Neuronal stem cell (in vitro differentiated cells): ENCODE data around the gene ALOXE3. TPM values are rescaled to one million over a fixed set of nuclear protein-coding genes. Genes with fewer than 3 reads are reported as not detected.

ENCODE experiments used
- DNase-seq: peaks from one replicate; pipeline ENCODE4 v3.0.0-alpha.2; 2013; ENCODE audit warnings: low spot score
- H2AFZ ChIP-seq: one replicate; pipeline ENCODE4 v1.6.1; 2013; ENCODE audit warnings: mild to moderate bottlenecking, low read length, inconsistent platforms
- H2AK5ac ChIP-seq: 2 replicates; pipeline ENCODE4 v1.6.1; 2013; ENCODE audit warnings: low read depth, mild to moderate bottlenecking, inconsistent platforms, low read length, moderate library complexity, mixed read lengths
- H2BK120ac ChIP-seq: 2 replicates; pipeline ENCODE4 v1.6.1; 2013; ENCODE audit warnings: low read depth, mild to moderate bottlenecking, inconsistent platforms, low read length, moderate library complexity, mixed read lengths
- H2BK12ac ChIP-seq: one replicate; pipeline ENCODE4 v1.6.1; 2013; ENCODE audit warnings: low read length, inconsistent platforms
- H2BK15ac ChIP-seq: 2 replicates; pipeline ENCODE4 v1.6.1; 2013; ENCODE audit warnings: mild to moderate bottlenecking, low read length, inconsistent platforms, mixed read lengths
- H2BK5ac ChIP-seq: one replicate; pipeline ENCODE4 v1.6.1; 2013; ENCODE audit warnings: inconsistent platforms, mild to moderate bottlenecking, low read length, moderate library complexity
- H3K14ac ChIP-seq: one replicate; pipeline ENCODE4 v1.6.1; 2013; ENCODE audit warnings: low read length, inconsistent platforms
- H3K18ac ChIP-seq: 2 replicates; pipeline ENCODE4 v1.6.1; 2013; ENCODE audit warnings: low read length, inconsistent platforms
- H3K23ac ChIP-seq: 2 replicates; pipeline ENCODE4 v1.6.1; 2013; ENCODE audit warnings: low read depth, mild to moderate bottlenecking, mixed read lengths, low read length, inconsistent platforms; ENCODE audit not compliant: poor library complexity
- H3K27ac ChIP-seq: replicated peaks from 3 replicates; pipeline ENCODE4 v1.5.1; 2013; ENCODE audit warnings: low read length, inconsistent platforms
- H3K27me3 ChIP-seq, 3 experiments: 2 replicates each; pipeline ENCODE4 v1.6.1; 2013; ENCODE audit warnings: low read length in 3 of 3, mild to moderate bottlenecking in 2 of 3, inconsistent platforms in 1 of 3, low read depth in 1 of 3, mixed read lengths in 1 of 3, moderate library complexity in 1 of 3; ENCODE audit not compliant: control insufficient read depth in 3 of 3, insufficient read depth in 3 of 3
- H3K36me3 ChIP-seq, 2 donors: replicated peaks in 1 of 2; 2 replicates each; pipeline ENCODE4 v1.6.1; 2013; ENCODE audit warnings: low read length in 2 of 2; ENCODE audit not compliant: control insufficient read depth in 2 of 2, insufficient read depth in 2 of 2
- H3K4ac ChIP-seq: 2 replicates; pipeline ENCODE4 v1.6.1; 2013; ENCODE audit warnings: inconsistent platforms, mild to moderate bottlenecking, low read length, moderate library complexity
- H3K4me1 ChIP-seq, 2 donors: 1 replicate in 1 of 2; 2 replicates in 1 of 2; pipeline ENCODE4 v1.6.1; 2013; ENCODE audit warnings: low read length in 2 of 2, low read depth in 1 of 2; ENCODE audit not compliant: control insufficient read depth in 2 of 2, insufficient read depth in 1 of 2
- H3K4me2 ChIP-seq: one replicate; pipeline ENCODE4 v1.6.1; 2013; ENCODE audit warnings: mild to moderate bottlenecking, low read length, inconsistent platforms; ENCODE audit not compliant: insufficient read depth, poor library complexity, severe bottlenecking
- H3K4me3 ChIP-seq, 2 donors: 2 replicates each; pipeline ENCODE4 v1.5.1; 2013; ENCODE audit warnings: low read length in 2 of 2, mild to moderate bottlenecking in 2 of 2, inconsistent platforms in 1 of 2, moderate library complexity in 1 of 2
- H3K79me1 ChIP-seq: one replicate; pipeline ENCODE4 v1.6.1; 2013; ENCODE audit warnings: low read depth, mild to moderate bottlenecking, inconsistent platforms, low read length, moderate library complexity
- H3K9ac ChIP-seq: one replicate; pipeline ENCODE4 v1.6.1; 2013; ENCODE audit warnings: mild to moderate bottlenecking, low read depth, low read length, inconsistent platforms; ENCODE audit not compliant: poor library complexity
- H3K9me3 ChIP-seq, 2 donors: replicated peaks in 1 of 2; 2 replicates each; pipeline versions ENCODE3 to v1.6.1; 2013; ENCODE audit warnings: low read length in 2 of 2, mild to moderate bottlenecking in 2 of 2, inconsistent platforms in 1 of 2, low read depth in 1 of 2, mixed read lengths in 1 of 2, moderate library complexity in 1 of 2; ENCODE audit not compliant: control insufficient read depth in 2 of 2, insufficient read depth in 1 of 2
- H4K8ac ChIP-seq: one replicate; pipeline ENCODE4 v1.6.1; 2013; ENCODE audit warnings: low read depth, mild to moderate bottlenecking, inconsistent platforms, low read length, moderate library complexity
- H4K91ac ChIP-seq: one replicate; pipeline ENCODE4 v1.6.1; 2013; ENCODE audit warnings: low read length, low read depth, mild to moderate bottlenecking, inconsistent platforms; ENCODE audit not compliant: poor library complexity
- WGBS, 2 donors: extraction: QIAGEN DNeasy Blood & Tissue Kit; methylation state at CpG; one replicate each; pipeline ENCODE4 v1.1.7; 2013; ENCODE audit warnings: missing lambda C conversion rate in 2 of 2, mixed read lengths in 1 of 2; ENCODE audit not compliant: insufficient read length in 2 of 2, insufficient replicate concordance in 1 of 2; ENCODE audit errors: extremely low coverage in 2 of 2; 5-methylcytosine and 5-hydroxymethylcytosine counted together
- polyA plus RNA-seq, 2 experiments: library from polyadenylated mRNA; stranded (reverse); fragments of 200-250 nt; gene quantifications; one replicate each; pipeline ENCODE4 v1.2.3, GENCODE V29; 2013

The ALOXE3 gene
- polyA plus RNA-seq (2013, experiment 1 of 2): 0.07 TPM
- 0.11 TPM for polyA plus RNA-seq (2013, experiment 2 of 2)

DNA sequence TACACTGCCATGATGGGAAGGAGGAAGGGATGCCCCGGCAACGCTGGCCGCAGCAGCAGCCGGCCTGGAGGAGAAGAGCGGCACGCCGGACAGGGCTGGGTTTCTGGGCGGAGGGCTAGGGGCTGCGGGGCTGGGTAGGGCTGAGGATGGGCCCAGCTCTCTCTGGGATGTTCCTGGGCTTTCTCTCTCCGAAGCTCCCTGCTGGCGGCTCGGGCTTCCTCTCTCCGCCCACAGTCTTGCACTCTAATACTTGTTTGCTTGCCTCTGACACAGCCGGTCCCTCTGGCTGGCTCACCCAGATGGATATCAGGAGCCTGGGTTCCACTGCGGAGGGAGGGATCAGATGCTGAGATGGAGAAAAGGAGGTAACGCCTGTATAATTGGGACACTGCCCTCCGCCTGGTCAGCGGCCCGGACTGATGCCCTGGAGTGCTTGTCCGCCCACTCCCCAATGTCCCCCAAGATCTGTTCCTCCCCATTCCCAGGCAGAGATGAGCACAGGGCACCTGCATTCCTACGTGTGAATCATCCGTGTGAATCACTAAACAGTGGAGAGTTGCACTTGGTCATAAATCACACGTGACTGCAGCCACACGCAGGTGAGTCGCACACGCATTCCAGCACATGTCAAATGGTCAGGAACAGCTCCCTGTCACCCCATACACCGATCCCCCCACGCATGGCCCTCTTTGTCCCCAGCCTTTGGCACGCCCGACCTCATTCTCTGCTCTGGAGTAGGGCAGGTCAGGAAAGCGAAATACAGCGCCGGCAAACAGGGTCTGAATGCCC lies at the start of gene ALOXE3:
ALOXE3 (minus strand) TSS at position 535 of the 789 bp plus-strand sequence; CDS start at position 11, 524 bp downstream.
- DNase-seq: peak; percentile 40
- no peak within 1 kb of the TSS for H2BK12ac ChIP-seq
- peak within 1 kb of the TSS; percentile 72 for H3K14ac ChIP-seq
- H2BK5ac ChIP-seq: peak within 1 kb of the TSS; percentile 16
- no peak within 1 kb of the TSS for H2AK5ac ChIP-seq
- H2AFZ ChIP-seq: peak within 1 kb of the TSS; percentile 91
- H3K79me1 ChIP-seq: no peaks in the 10 kb centered on the region
- peak within 1 kb of the TSS; percentile 84 for H3K18ac ChIP-seq
- H3K9ac ChIP-seq: peak within 1 kb of the TSS; percentile 90
- H3K23ac ChIP-seq: peak within 1 kb of the TSS; percentile 89
- H3K4ac ChIP-seq: no peak within 1 kb of the TSS
- H3K9me3 ChIP-seq: no peaks in the 10 kb centered on the region
- no CpG with 5 or more reads among the region's 33 CpGs for WGBS, 2 donors
- peaks cover 10 to 17% of the 10 kb centered on the region in 2 donors for H3K4me1 ChIP-seq
- H2BK120ac ChIP-seq: no peak within 1 kb of the TSS
- no peak within 1 kb of the TSS for H2BK15ac ChIP-seq
- peak within 1 kb of the TSS; percentile 98 for H3K4me2 ChIP-seq
- H3K27ac ChIP-seq: peak within 1 kb of the TSS; percentile 62
- no peak within 1 kb of the TSS for H4K91ac ChIP-seq
- H3K27me3 ChIP-seq: peaks cover 3 to 51% (median 45%) of the 10 kb centered on the region in 3 experiments
- H3K36me3 ChIP-seq: no peaks in the 10 kb centered on the region
- no peak within 1 kb of the TSS for H4K8ac ChIP-seq
- peak within 1 kb of the TSS; percentile 62 to 88 for H3K4me3 ChIP-seq

DNA sequence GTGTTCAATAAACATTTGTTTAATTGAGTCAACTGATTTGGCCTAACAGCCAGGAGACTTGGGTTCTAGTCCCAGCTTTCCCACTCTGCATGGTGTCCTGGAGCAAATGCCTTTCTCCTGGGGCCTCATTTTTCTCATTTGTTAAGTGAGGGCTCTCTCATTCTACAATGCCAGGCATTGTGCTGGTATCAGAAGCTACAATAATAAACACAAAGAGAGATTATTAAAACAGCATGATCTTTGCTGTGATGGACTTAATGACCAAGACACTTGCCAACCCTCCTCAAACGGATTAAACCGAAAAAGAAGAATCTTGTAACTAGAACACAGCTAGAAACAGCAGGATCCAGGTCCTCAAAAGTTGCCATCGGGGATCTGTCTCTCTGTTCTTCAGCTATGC lies 49.2 kb upstream of the ALOXE3 start:
- H3K14ac ChIP-seq: no peak overlapping the region
- H3K4me1 ChIP-seq: peaks cover 15 to 17% of the 10 kb centered on the region in 2 donors
- WGBS, 2 donors: no CpG with 5 or more reads among the region's 3 CpGs
- no peak overlapping the region for H2AK5ac ChIP-seq
- no peak overlapping the region for H2AFZ ChIP-seq
- H2BK5ac ChIP-seq: no peak overlapping the region
- no peak overlapping the region for H3K9ac ChIP-seq
- no peak overlapping the region for H2BK12ac ChIP-seq
- no peak overlapping the region for H3K4ac ChIP-seq
- H3K23ac ChIP-seq: no peak overlapping the region
- no peak overlapping the region for H4K91ac ChIP-seq
- no peak overlapping the region for H4K8ac ChIP-seq
- no peak overlapping the region for H3K4me2 ChIP-seq
- H3K27ac ChIP-seq: no peak overlapping the region
- no peaks in the 10 kb centered on the region for H3K27me3 ChIP-seq
- no peak overlapping the region for H3K18ac ChIP-seq
- no peak overlapping the region for H3K4me3 ChIP-seq
- H3K79me1 ChIP-seq: no peaks in the 10 kb centered on the region
- no peak overlapping the region for H2BK120ac ChIP-seq
- no peak for DNase-seq
- no peaks in the 10 kb centered on the region for H3K36me3 ChIP-seq
- H2BK15ac ChIP-seq: no peak overlapping the region
- no peaks in the 10 kb centered on the region for H3K9me3 ChIP-seq

DNA sequence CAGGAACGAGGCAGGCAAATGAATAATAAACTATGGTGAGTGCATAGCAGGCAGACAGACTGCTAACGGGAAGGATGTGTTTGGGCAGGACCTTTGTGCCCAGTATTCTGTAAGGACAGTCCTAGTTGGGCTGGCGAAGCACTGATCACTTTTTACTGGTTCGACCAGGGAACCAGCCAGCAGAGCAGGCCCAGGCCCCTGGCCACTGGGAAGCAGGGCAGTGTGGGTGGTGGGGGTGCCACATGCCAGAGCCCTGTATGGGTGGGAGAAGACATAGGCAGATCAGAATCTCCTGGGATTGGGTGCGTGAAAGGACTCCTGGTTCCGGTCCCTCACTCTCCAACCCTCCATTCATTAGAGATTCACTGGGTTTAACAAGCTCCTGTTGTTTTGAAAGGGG lies 48.4 kb upstream of the ALOXE3 start:
- Histone ChIP-seq H3K9ac (no peak overlapping the region), H4K91ac (no peak overlapping the region), H3K4me3 (no peak overlapping the region), H3K9me3 (no peaks in the 10 kb centered on the region), H3K79me1 (peaks cover 7% of the 10 kb centered on the region), H2BK15ac (no peak overlapping the region), H2BK120ac (no peak overlapping the region), H3K36me3 (peaks cover under 1 to 5% of the 10 kb centered on the region in 2 donors), H3K14ac (peak overlapping the region; percentile 67), H3K4me1 (peaks cover 18 to 19% of the 10 kb centered on the region in 2 donors), H2AFZ (no peak overlapping the region), H3K23ac (no peak overlapping the region), H3K27ac (no peak overlapping the region), H3K4ac (no peak overlapping the region), H2BK5ac (no peak overlapping the region), H3K18ac (peak overlapping the region; percentile 19), H3K27me3 (no peaks in the 10 kb centered on the region), H4K8ac (no peak overlapping the region), H3K4me2 (no peak overlapping the region), H2AK5ac (peak overlapping the region; percentile 83), H2BK12ac (no peak overlapping the region)
- no peak for DNase-seq
- no CpG with 5 or more reads among the region's 6 CpGs for WGBS, 2 donors

DNA sequence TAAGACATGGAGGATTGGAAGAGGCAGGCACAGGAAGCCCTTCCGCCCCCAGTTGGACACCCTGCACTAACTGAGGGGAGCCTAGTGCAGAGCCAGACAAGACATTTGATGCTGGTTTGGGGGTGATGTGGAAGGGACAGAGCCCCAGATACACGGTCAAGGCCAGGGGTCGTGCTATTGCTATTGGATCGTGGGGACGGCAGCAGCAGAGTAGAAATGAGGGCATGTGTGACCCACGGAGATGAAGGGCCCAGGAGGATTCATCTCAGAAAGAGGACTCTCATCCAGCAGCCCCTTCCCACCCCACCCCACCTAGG lies 46.5 kb upstream of the ALOXE3 start:
- Histone ChIP-seq H2AFZ (peak overlapping the region; percentile 79), H3K36me3 (peaks cover 14 to 25% of the 10 kb centered on the region in 2 donors), H3K4me3 (peak overlapping the region in 1 of 2 donors; percentile 97), H3K79me1 (peaks cover 11% of the 10 kb centered on the region), H3K4ac (no peak overlapping the region), H2BK5ac (no peak overlapping the region), H3K18ac (no peak overlapping the region), H2BK120ac (no peak overlapping the region), H3K4me1 (peaks cover 22 to 30% of the 10 kb centered on the region in 2 donors), H3K4me2 (no peak overlapping the region), H3K9ac (no peak overlapping the region), H2BK15ac (no peak overlapping the region), H3K27me3 (no peaks in the 10 kb centered on the region), H3K27ac (no peak overlapping the region), H4K91ac (no peak overlapping the region), H3K9me3 (no peaks in the 10 kb centered on the region), H2BK12ac (no peak overlapping the region), H3K14ac (no peak overlapping the region), H2AK5ac (no peak overlapping the region), H4K8ac (no peak overlapping the region), H3K23ac (no peak overlapping the region)
- WGBS, 2 donors: no CpG with 5 or more reads among the region's 6 CpGs
- DNase-seq: no peak
